Astrocyte (in vitro differentiated cells and primary cell): ENCODE data around the gene CDKN2B. TPM values are rescaled to one million over a fixed set of nuclear protein-coding genes. Genes with fewer than 3 reads are reported as not detected.

Source experiments
- DNase-seq: peaks from one replicate; pipeline ENCODE4 v3.0.0-alpha.2; 2010; ENCODE audit warnings: low read depth
- FAIRE-seq: peaks from 2 replicates; lab custom pipeline; 2011; peaks lifted over from hg19 to GRCh38; lab: Jason Lieb, UNC
- H2AFZ ChIP-seq: 2 replicates; pipeline ENCODE4 v1.6.0; 2012; ENCODE audit warnings: low read depth, low read length, inconsistent platforms
- H3K27ac ChIP-seq: 2 replicates; pipeline ENCODE4 v1.5.1; 2011; ENCODE audit warnings: low read depth, low read length, inconsistent platforms
- H3K27me3 ChIP-seq: 2 replicates; pipeline ENCODE4 v1.6.0; 2011; ENCODE audit warnings: low read length, inconsistent platforms; ENCODE audit not compliant: insufficient read depth
- H3K36me3 ChIP-seq: 2 replicates; pipeline ENCODE4 v1.5.1; 2011; ENCODE audit warnings: low read length, inconsistent platforms; ENCODE audit not compliant: insufficient read depth
- H3K4me1 ChIP-seq: 2 replicates; pipeline ENCODE4 v1.5.1; 2011; ENCODE audit warnings: low read length, inconsistent platforms; ENCODE audit not compliant: insufficient read depth
- H3K4me2 ChIP-seq: 2 replicates; pipeline ENCODE4 v1.6.0; 2012; ENCODE audit warnings: low read length, inconsistent platforms
- H3K4me3 ChIP-seq: 2 replicates; pipeline ENCODE4 v1.5.1; 2011; ENCODE audit warnings: low read depth, mild to moderate bottlenecking, low read length, inconsistent platforms; ENCODE audit not compliant: insufficient read depth
- H3K79me2 ChIP-seq: 2 replicates; pipeline ENCODE4 v1.6.0; 2012; ENCODE audit warnings: mild to moderate bottlenecking, low read length, inconsistent platforms; ENCODE audit not compliant: insufficient read depth
- H3K9ac ChIP-seq: 2 replicates; pipeline ENCODE4 v1.6.0; 2012; ENCODE audit warnings: mild to moderate bottlenecking, low read length, inconsistent platforms
- H3K9me3 ChIP-seq: 2 replicates; pipeline ENCODE4 v1.5.1; 2012; ENCODE audit warnings: low read depth, mild to moderate bottlenecking, low read length, inconsistent platforms; ENCODE audit not compliant: insufficient read depth
- H4K20me1 ChIP-seq: 2 replicates; pipeline ENCODE4 v1.6.0; 2012; ENCODE audit warnings: low read length, inconsistent platforms; ENCODE audit not compliant: insufficient read depth
- H3K27ac Mint-ChIP-seq: one replicate; pipeline ENCODE4 v1.8.0; 2021; ENCODE audit warnings: mild to moderate bottlenecking, mixed read lengths; ENCODE audit not compliant: unreplicated experiment
- H3K27me3 Mint-ChIP-seq: one replicate; pipeline ENCODE4 v1.8.0; 2021; ENCODE audit warnings: low read depth, mixed read lengths; ENCODE audit not compliant: unreplicated experiment
- H3K36me3 Mint-ChIP-seq: one replicate; pipeline ENCODE4 v1.8.0; 2021; ENCODE audit warnings: low read depth, mixed read lengths; ENCODE audit not compliant: unreplicated experiment
- H3K4me1 Mint-ChIP-seq: one replicate; pipeline ENCODE4 v1.8.0; 2021; ENCODE audit warnings: low read depth, mixed read lengths; ENCODE audit not compliant: unreplicated experiment
- H3K4me3 Mint-ChIP-seq: one replicate; pipeline ENCODE4 v1.8.0; 2021; ENCODE audit warnings: mild to moderate bottlenecking, moderate library complexity, mixed read lengths; ENCODE audit not compliant: unreplicated experiment
- H3K9me3 Mint-ChIP-seq: one replicate; pipeline ENCODE4 v1.8.0; 2021; ENCODE audit warnings: mild to moderate bottlenecking, mixed read lengths; ENCODE audit not compliant: unreplicated experiment
- CTCF ChIP-seq: IDR thresholded peaks from 2 replicates; pipeline ENCODE4 v1.5.1; 2011; ENCODE audit warnings: low read depth, mild to moderate bottlenecking, inconsistent platforms, low read length, moderate library complexity; ENCODE audit not compliant: insufficient read depth
- EZH2 ChIP-seq: IDR thresholded peaks from 2 replicates; pipeline ENCODE4 v1.6.1; 2012; ENCODE audit warnings: mild to moderate bottlenecking, low read length, inconsistent platforms; ENCODE audit not compliant: insufficient read depth
- total RNA-seq: library from RNA; stranded (reverse); gene quantifications from 2 replicates; pipeline ENCODE4 v1.2.1, GENCODE V29; 2021

Gene CDKN2B
- total RNA-seq, 1 donor from 2014 or later = 306 TPM

DNA sequence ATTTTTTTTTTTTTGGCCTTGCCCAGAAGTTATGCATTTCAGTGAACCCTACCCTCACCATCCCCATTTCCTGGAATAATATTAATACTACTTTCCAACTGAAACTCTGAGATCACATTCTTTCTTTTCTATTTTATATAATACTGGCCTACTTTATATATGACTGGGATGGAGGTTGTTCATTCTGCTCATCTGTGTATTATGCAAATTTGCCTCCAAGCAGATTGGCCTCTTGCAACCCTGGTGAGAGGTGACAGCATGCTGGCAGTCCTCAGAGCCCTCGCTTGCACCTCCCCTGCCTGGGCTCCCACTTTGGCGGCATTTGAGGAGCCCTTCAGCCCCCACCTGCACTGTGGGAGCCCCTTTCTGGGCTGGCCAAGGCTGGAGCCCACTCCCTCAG, 50.3 kb downstream of the CDKN2B start:
- no peaks in the 10 kb centered on the region for H3K4me1 ChIP-seq

More for the DNA sequence above, 50.3 kb downstream of the CDKN2B start:
- TF ChIP-seq EZH2 = no peak
- no peak for TF ChIP-seq CTCF
- peaks cover 2% of the 10 kb centered on the region for H3K27me3 ChIP-seq
- no peaks in the 10 kb centered on the region for H3K79me2 ChIP-seq
- Mint-ChIP-seq H3K9me3 (peaks cover 16% of the 10 kb centered on the region), H3K27me3 (peaks cover 25% of the 10 kb centered on the region), H3K36me3 (peaks cover 3% of the 10 kb centered on the region), H3K4me1 (no peaks in the 10 kb centered on the region), H3K4me3 (no peak overlapping the region), H3K27ac (no peak overlapping the region)
- H2AFZ ChIP-seq = no peak overlapping the region
- H3K4me2 ChIP-seq = no peak overlapping the region
- H3K4me3 ChIP-seq = no peak overlapping the region
- no peak for FAIRE-seq
- no peak overlapping the region for H3K27ac ChIP-seq
- H3K36me3 ChIP-seq = no peaks in the 10 kb centered on the region
- H3K9me3 ChIP-seq = no peaks in the 10 kb centered on the region
- no peak for DNase-seq
- H4K20me1 ChIP-seq = no peaks in the 10 kb centered on the region
- H3K9ac ChIP-seq = no peak overlapping the region

Other genes with a start within 250 kb of the CDKN2B start
- gene MTAP, start 206.7 kb downstream of the CDKN2B start, total RNA-seq = 43.8 and 56.1 TPM in 2 replicates
- 71.6 and 81.4 TPM in 2 replicates for gene CDKN2A, start 14.9 kb downstream of the CDKN2B start, total RNA-seq
- 2.3 TPM in 2 replicates for gene CDKN2B-AS1, start 14.5 kb downstream of the CDKN2B start, total RNA-seq